Ecto neural progenitor cell (in vitro differentiated cells): ENCODE data around the gene ADAM22.
"Not testable (repeated sequence)": the region's sequence is repeated elsewhere in the genome, so short reads cannot be mapped to it uniquely, and the experiment has no call there.

Source experiments
- DNase-seq: peaks from one replicate; pipeline ENCODE4 v3.0.0-alpha.2; 2018; ENCODE audit warnings: low spot score

The ADAM22 gene

GRCh38 chr7:88106434-88106833 is 172.4 kb downstream of the ADAM22 start:
- no peak for DNase-seq

GRCh38 chr7:88109612-88110011 is 175.6 kb downstream of the ADAM22 start:
- no peak for DNase-seq

GRCh38 chr7:88111140-88111743 is 177.2 kb downstream of the ADAM22 start:
- no peak for DNase-seq

- no peak for DNase-seq
Observed at GRCh38 chr7:88111954-88112471, 178.0 kb downstream of the ADAM22 start.

- no peak for DNase-seq
Observed at GRCh38 chr7:88115258-88115796, 181.3 kb downstream of the ADAM22 start.

- DNase-seq: no peak
Observed at GRCh38 chr7:88115816-88116215, 181.8 kb downstream of the ADAM22 start.

GRCh38 chr7:88116235-88116795 is 182.3 kb downstream of the ADAM22 start:
- DNase-seq: no peak

- no peak for DNase-seq
Observed at GRCh38 chr7:88117325-88117724, 183.3 kb downstream of the ADAM22 start.

GRCh38 chr7:88121335-88121734 is 187.3 kb downstream of the ADAM22 start:
- DNase-seq: no peak

- no peak for DNase-seq
Observed at GRCh38 chr7:88127637-88128290, 193.7 kb downstream of the ADAM22 start.

- no peak for DNase-seq
Observed at GRCh38 chr7:88132725-88133124, 198.7 kb downstream of the ADAM22 start.

- DNase-seq: no peak
Observed at GRCh38 chr7:88140947-88141346, 206.9 kb downstream of the ADAM22 start.

GRCh38 chr7:88141479-88141878 is 207.4 kb downstream of the ADAM22 start:
- no peak for DNase-seq

- no peak for DNase-seq
Observed at GRCh38 chr7:88141953-88142352, 207.9 kb downstream of the ADAM22 start.

- no peak for DNase-seq
Observed at GRCh38 chr7:88146616-88147015, 212.6 kb downstream of the ADAM22 start.

GRCh38 chr7:88147341-88147740 is 213.3 kb downstream of the ADAM22 start:
- DNase-seq: no peak

GRCh38 chr7:88147949-88148348 is 213.9 kb downstream of the ADAM22 start:
- no peak for DNase-seq

GRCh38 chr7:88150033-88150432 is 216.0 kb downstream of the ADAM22 start:
- no peak for DNase-seq

GRCh38 chr7:88151119-88151790 is 217.2 kb downstream of the ADAM22 start:
- DNase-seq: no peak

- no peak for DNase-seq
Observed at GRCh38 chr7:88153378-88153777, 219.3 kb downstream of the ADAM22 start.

GRCh38 chr7:88155756-88156155 is 221.7 kb downstream of the ADAM22 start:
- DNase-seq: no peak

- DNase-seq: no peak
Observed at GRCh38 chr7:88156356-88156755, 222.3 kb downstream of the ADAM22 start.

GRCh38 chr7:88159741-88160140 is 225.7 kb downstream of the ADAM22 start:
- not testable (repeated sequence) for DNase-seq
